ENCODE results near the gene SPIRE1.

The SPIRE1 gene

DNA sequence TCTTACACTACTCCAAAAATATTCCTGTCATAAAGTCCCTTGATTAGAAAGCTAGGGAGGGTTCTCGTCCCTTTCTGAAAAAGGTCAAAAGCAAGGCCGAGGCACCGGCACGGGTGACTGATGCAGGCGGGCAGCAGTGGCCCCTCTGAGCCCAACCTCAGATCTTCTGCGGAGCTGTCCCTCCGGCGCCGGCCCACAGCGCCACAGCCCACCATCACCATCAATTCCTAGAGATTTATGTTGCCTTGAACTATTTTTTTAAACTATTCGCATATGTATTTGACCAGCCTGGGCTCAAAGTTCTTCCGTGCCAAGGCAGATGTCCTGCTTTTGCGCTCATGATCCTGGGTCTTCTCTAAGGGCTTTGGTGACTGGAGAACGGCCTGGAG is 223.4 kb downstream of the SPIRE1 start:
- whole genome bisulfite sequencing, result 97% methylated on average over 14 of the region's 14 CpGs
- peaks cover 3% of the 10 kb centered on the region for H3K4me1 ChIP-seq (ENCODE audit: control insufficient read depth, insufficient read depth, low read depth, low read length)
- H3K9ac ChIP-seq (ENCODE audit: low read length), result no peak overlapping the region
- no peaks in the 10 kb centered on the region for H3K79me1 ChIP-seq (replicated peaks; ENCODE audit: low read length, poor library complexity, severe bottlenecking)
- no peaks in the 10 kb centered on the region for H3K27me3 ChIP-seq (ENCODE audit: control insufficient read depth in 1 of 2, insufficient read depth in 1 of 2, low read length in 2 of 2)
- no peaks in the 10 kb centered on the region for H3K9me3 ChIP-seq (ENCODE audit: control insufficient read depth, low read length)
- no peak overlapping the region for H2BK12ac ChIP-seq (ENCODE audit: low read length in 2 of 2)
- no peak overlapping the region for H3K4ac ChIP-seq (ENCODE audit: low read depth in 1 of 2, low read length in 2 of 2)
- no peak overlapping the region for H2BK15ac ChIP-seq (ENCODE audit: low read depth, poor library complexity, severe bottlenecking)
- H2BK5ac ChIP-seq (ENCODE audit: low read depth, low read length, poor library complexity, severe bottlenecking), result no peak overlapping the region
- H4K91ac ChIP-seq (ENCODE audit: low read length), result no peak overlapping the region
- no peak overlapping the region for H3K4me3 ChIP-seq (ENCODE audit: insufficient read depth in 1 of 2, low read depth in 1 of 2, low read length in 2 of 2)
- no peak overlapping the region for H3K14ac ChIP-seq (ENCODE audit: low read length in 2 of 2)
- H2AFZ ChIP-seq (ENCODE audit: low read depth, low read length), result no peak overlapping the region
- no peak for DNase-seq
- H3K27ac ChIP-seq (ENCODE audit: low read length, poor library complexity, severe bottlenecking), result no peak overlapping the region
- no peak overlapping the region for H4K8ac ChIP-seq (ENCODE audit: low read length)
- no peak overlapping the region for H3K18ac ChIP-seq (ENCODE audit: low read depth in 1 of 2, low read length in 2 of 2)
- peaks cover 50 to 78% of the 10 kb centered on the region in 2 experiments for H3K36me3 ChIP-seq (ENCODE audit: control insufficient read depth in 1 of 2, insufficient read depth in 2 of 2, low read depth in 1 of 2, low read length in 2 of 2)
- H2BK120ac ChIP-seq (ENCODE audit: low read depth, low read length), result no peak overlapping the region
- no peak overlapping the region for H3K4me2 ChIP-seq (ENCODE audit: low read length, poor library complexity, severe bottlenecking)
- no peak overlapping the region for H3K23ac ChIP-seq (ENCODE audit: low read length in 2 of 2)
- no peak overlapping the region for H2AK5ac ChIP-seq (ENCODE audit: low read length, severe bottlenecking)

GRCh38 chr18:12433829-12434540 is 223.9 kb downstream of the SPIRE1 start:
- H3K27me3 ChIP-seq (ENCODE audit: control insufficient read depth in 1 of 2, insufficient read depth in 1 of 2, low read length in 2 of 2), result no peaks in the 10 kb centered on the region
- no peak overlapping the region for H2AK5ac ChIP-seq (ENCODE audit: low read length, severe bottlenecking)
- H3K9me3 ChIP-seq (ENCODE audit: control insufficient read depth, low read length), result no peaks in the 10 kb centered on the region
- no peak overlapping the region for H4K8ac ChIP-seq (ENCODE audit: low read length)
- H2BK5ac ChIP-seq (ENCODE audit: low read depth, low read length, poor library complexity, severe bottlenecking), result no peak overlapping the region
- DNase-seq, result no peak
- H2BK15ac ChIP-seq (ENCODE audit: low read depth, poor library complexity, severe bottlenecking), result no peak overlapping the region
- no peak overlapping the region for H2AFZ ChIP-seq (ENCODE audit: low read depth, low read length)
- H3K79me1 ChIP-seq (replicated peaks; ENCODE audit: low read length, poor library complexity, severe bottlenecking), result no peaks in the 10 kb centered on the region
- H2BK12ac ChIP-seq (ENCODE audit: low read length in 2 of 2), result no peak overlapping the region
- H3K4ac ChIP-seq (ENCODE audit: low read depth in 1 of 2, low read length in 2 of 2), result no peak overlapping the region
- no peak overlapping the region for H2BK120ac ChIP-seq (ENCODE audit: low read depth, low read length)
- no peak overlapping the region for H3K9ac ChIP-seq (ENCODE audit: low read length)
- no peak overlapping the region for H4K91ac ChIP-seq (ENCODE audit: low read length)
- H3K14ac ChIP-seq (ENCODE audit: low read length in 2 of 2), result no peak overlapping the region
- 97% methylated on average over 37 of the region's 51 CpGs for WGBS
- no peak overlapping the region for H3K4me2 ChIP-seq (ENCODE audit: low read length, poor library complexity, severe bottlenecking)
- peaks cover 55 to 79% of the 10 kb centered on the region in 2 experiments for H3K36me3 ChIP-seq (ENCODE audit: control insufficient read depth in 1 of 2, insufficient read depth in 2 of 2, low read depth in 1 of 2, low read length in 2 of 2)
- no peak overlapping the region for H3K4me3 ChIP-seq (ENCODE audit: insufficient read depth in 1 of 2, low read depth in 1 of 2, low read length in 2 of 2)
- H3K23ac ChIP-seq (ENCODE audit: low read length in 2 of 2), result no peak overlapping the region
- H3K4me1 ChIP-seq (ENCODE audit: control insufficient read depth, insufficient read depth, low read depth, low read length), result peaks cover 3% of the 10 kb centered on the region
- H3K18ac ChIP-seq (ENCODE audit: low read depth in 1 of 2, low read length in 2 of 2), result no peak overlapping the region
- no peak overlapping the region for H3K27ac ChIP-seq (ENCODE audit: low read length, poor library complexity, severe bottlenecking)

DNA sequence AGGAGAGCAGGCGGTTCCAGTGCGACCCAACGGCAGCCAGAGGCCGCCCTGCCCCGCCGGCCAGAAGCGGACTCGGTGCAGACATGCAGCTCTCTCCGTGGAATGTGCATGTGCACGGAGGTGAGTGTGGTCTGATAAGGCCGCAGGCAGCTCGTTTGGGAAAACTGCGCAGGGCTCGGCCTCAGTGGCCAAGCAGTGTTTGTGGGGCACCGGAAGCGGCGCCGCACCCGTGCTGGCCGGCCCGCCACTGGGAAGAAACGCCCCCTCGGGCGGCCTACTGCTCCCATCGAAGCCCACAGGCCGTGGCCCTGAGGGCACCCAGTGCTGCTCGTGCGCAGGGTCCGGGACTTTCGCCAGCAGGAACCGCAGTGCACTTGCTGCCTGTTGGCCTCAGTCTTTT is 225.0 kb downstream of the SPIRE1 start:
- Histone ChIP-seq H2AFZ (ENCODE audit: low read depth, low read length) (no peak overlapping the region), H3K23ac (ENCODE audit: low read length in 2 of 2) (no peak overlapping the region), H4K8ac (ENCODE audit: low read length) (no peak overlapping the region), H3K4me2 (ENCODE audit: low read length, poor library complexity, severe bottlenecking) (no peak overlapping the region), H3K4me3 (ENCODE audit: insufficient read depth in 1 of 2, low read depth in 1 of 2, low read length in 2 of 2) (no peak overlapping the region), H3K36me3 (ENCODE audit: control insufficient read depth in 1 of 2, insufficient read depth in 2 of 2, low read depth in 1 of 2, low read length in 2 of 2) (peaks cover 58 to 79% of the 10 kb centered on the region in 2 experiments), H4K91ac (ENCODE audit: low read length) (no peak overlapping the region), H2BK120ac (ENCODE audit: low read depth, low read length) (no peak overlapping the region), H3K4me1 (ENCODE audit: control insufficient read depth, insufficient read depth, low read depth, low read length) (peaks cover 3% of the 10 kb centered on the region), H2AK5ac (ENCODE audit: low read length, severe bottlenecking) (no peak overlapping the region), H3K4ac (ENCODE audit: low read depth in 1 of 2, low read length in 2 of 2) (no peak overlapping the region), H2BK15ac (ENCODE audit: low read depth, poor library complexity, severe bottlenecking) (no peak overlapping the region), H2BK5ac (ENCODE audit: low read depth, low read length, poor library complexity, severe bottlenecking) (no peak overlapping the region), H3K27me3 (ENCODE audit: control insufficient read depth in 1 of 2, insufficient read depth in 1 of 2, low read length in 2 of 2) (no peaks in the 10 kb centered on the region), H3K14ac (ENCODE audit: low read length in 2 of 2) (no peak overlapping the region), H3K18ac (ENCODE audit: low read depth in 1 of 2, low read length in 2 of 2) (no peak overlapping the region), H3K27ac (ENCODE audit: low read length, poor library complexity, severe bottlenecking) (no peak overlapping the region), H3K79me1 (replicated peaks; ENCODE audit: low read length, poor library complexity, severe bottlenecking) (no peaks in the 10 kb centered on the region), H3K9ac (ENCODE audit: low read length) (no peak overlapping the region), H3K9me3 (ENCODE audit: control insufficient read depth, low read length) (peaks cover 9% of the 10 kb centered on the region), H2BK12ac (ENCODE audit: low read length in 2 of 2) (no peak overlapping the region)
- no peak for DNase-seq
- 98% methylated on average over 26 of the region's 31 CpGs for WGBS

DNA sequence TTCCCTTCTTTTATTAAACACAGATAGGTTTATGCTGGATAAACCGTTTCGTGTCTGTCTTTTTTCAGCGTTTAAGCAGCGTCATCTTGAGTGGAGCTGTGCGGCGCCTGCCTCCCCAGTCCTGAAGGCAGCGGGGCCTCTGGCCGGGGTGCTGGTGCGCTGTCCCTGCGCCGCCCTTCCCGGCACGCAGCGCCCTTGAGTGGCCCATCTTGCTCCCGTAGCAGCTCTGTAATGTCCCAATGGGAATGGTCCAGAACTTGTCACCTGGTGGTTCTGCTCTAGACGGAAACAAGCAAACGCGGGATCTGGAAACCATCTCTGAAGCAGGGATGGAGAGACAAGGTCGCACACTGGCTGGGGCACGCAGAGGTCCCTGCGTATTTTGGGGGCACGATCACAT is 225.7 kb downstream of the SPIRE1 start:
- no peak for DNase-seq
- 99% methylated on average over 22 of the region's 22 CpGs for WGBS

More for the DNA sequence above, 225.7 kb downstream of the SPIRE1 start:
- Histone ChIP-seq H3K79me1 (replicated peaks; ENCODE audit: low read length, poor library complexity, severe bottlenecking) (no peaks in the 10 kb centered on the region), H2BK5ac (ENCODE audit: low read depth, low read length, poor library complexity, severe bottlenecking) (no peak overlapping the region), H4K8ac (ENCODE audit: low read length) (no peak overlapping the region), H3K18ac (ENCODE audit: low read depth in 1 of 2, low read length in 2 of 2) (no peak overlapping the region), H3K36me3 (ENCODE audit: control insufficient read depth in 1 of 2, insufficient read depth in 2 of 2, low read depth in 1 of 2, low read length in 2 of 2) (peaks cover 65 to 83% of the 10 kb centered on the region in 2 experiments), H3K9me3 (ENCODE audit: control insufficient read depth, low read length) (peaks cover 16% of the 10 kb centered on the region), H3K9ac (ENCODE audit: low read length) (no peak overlapping the region), H2BK15ac (ENCODE audit: low read depth, poor library complexity, severe bottlenecking) (no peak overlapping the region), H3K4me1 (ENCODE audit: control insufficient read depth, insufficient read depth, low read depth, low read length) (peaks cover 1% of the 10 kb centered on the region), H3K14ac (ENCODE audit: low read length in 2 of 2) (no peak overlapping the region), H3K4me2 (ENCODE audit: low read length, poor library complexity, severe bottlenecking) (no peak overlapping the region), H3K4me3 (ENCODE audit: insufficient read depth in 1 of 2, low read depth in 1 of 2, low read length in 2 of 2) (no peak overlapping the region), H4K91ac (ENCODE audit: low read length) (no peak overlapping the region), H3K23ac (ENCODE audit: low read length in 2 of 2) (no peak overlapping the region), H3K4ac (ENCODE audit: low read depth in 1 of 2, low read length in 2 of 2) (no peak overlapping the region), H2AFZ (ENCODE audit: low read depth, low read length) (no peak overlapping the region), H2BK120ac (ENCODE audit: low read depth, low read length) (no peak overlapping the region), H3K27me3 (ENCODE audit: control insufficient read depth in 1 of 2, insufficient read depth in 1 of 2, low read length in 2 of 2) (no peaks in the 10 kb centered on the region), H2BK12ac (ENCODE audit: low read length in 2 of 2) (no peak overlapping the region), H3K27ac (ENCODE audit: low read length, poor library complexity, severe bottlenecking) (no peak overlapping the region), H2AK5ac (ENCODE audit: low read length, severe bottlenecking) (no peak overlapping the region)
